Activated CD4-positive, CD25-positive, alpha-beta regulatory T cell treated with anti-CD3 and anti-CD28 coated beads, Interleukin-2, amount 50 U/mL, for 24 hours (primary cell): ENCODE data around the gene PRDX5.
"Not testable (repeated sequence)": the region's sequence is repeated elsewhere in the genome, so short reads cannot be mapped to it uniquely, and the experiment has no call there.

Experiments
- ATAC-seq, 2 donors: fragments of 150-1000 bp; cut with Tn5 transposase; one replicate each; pipeline ENCODE4 v1.10.0; 2021; ENCODE audit warnings: mild to moderate bottlenecking in 1 of 2, moderate library complexity in 1 of 2

Gene PRDX5

DNA sequence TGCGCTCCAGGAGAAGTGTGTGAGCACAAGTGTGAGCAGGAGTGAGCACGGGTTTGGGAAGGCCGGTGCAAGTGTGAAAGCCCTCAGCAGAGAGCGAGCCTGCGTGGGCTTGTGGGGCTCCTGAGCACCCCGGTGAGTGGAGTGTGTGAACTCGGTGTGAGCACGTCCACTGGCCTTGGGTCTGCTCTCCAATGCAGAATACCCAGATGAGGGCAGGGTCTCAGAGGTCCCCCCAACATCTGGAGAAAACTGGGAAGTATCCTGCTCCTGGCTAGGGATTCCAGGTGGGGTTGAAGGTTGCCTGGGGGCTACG lies 11.4 kb upstream of the PRDX5 start:
- no peak for ATAC-seq

DNA sequence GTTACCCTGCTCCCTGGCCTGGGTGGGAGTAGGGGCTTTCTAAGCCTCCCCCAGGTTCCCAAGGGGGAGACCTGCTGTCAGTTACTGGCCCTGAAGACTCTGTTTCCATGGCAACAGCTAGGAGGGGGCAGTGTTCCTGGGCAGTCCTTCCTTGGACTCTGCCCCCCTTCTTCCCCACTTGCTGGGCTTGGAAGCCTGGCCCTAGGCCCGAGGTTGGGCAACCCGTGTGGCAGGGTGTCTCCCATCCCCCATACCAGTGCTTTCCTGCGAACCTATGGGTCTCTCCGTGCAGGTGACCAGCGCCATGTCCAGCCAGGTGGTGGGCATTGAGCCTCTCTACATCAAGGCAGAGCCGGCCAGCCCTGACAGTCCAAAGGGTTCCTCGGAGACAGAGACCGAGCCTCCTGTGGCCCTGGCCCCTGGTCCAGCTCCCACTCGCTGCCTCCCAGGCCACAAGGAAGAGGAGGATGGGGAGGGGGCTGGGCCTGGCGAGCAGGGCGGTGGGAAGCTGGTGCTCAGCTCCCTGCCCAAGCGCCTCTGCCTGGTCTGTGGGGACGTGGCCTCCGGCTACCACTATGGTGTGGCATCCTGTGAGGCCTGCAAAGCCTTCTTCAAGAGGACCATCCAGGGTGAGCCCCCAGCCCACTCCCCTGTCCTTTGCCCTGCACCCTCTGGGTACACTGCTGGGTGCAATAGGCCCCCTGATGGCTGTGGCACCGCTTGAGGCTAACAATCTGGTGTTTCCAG lies 10.9 kb upstream of the PRDX5 start:
- ATAC-seq, result no peak

DNA sequence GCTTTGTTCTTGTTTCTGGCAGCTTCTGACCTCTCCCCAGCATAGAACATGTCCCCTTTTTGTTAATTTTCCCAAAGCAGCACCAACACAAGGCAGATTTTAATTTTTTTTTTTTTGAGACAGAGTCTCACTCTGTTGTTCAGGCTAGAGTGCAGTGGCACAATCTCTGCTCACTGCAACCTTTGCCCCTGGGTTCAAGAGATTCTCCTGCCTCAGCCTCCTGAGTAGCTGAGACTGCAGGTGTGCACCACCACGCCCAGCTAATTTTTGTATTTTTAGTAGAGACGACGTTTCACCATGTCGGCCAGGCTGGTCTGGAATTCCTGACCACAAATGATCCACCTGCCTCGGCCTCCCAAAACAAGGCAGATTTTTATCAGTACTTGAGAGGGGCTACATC lies 10.1 kb upstream of the PRDX5 start:
- not testable (repeated sequence) for ATAC-seq

DNA sequence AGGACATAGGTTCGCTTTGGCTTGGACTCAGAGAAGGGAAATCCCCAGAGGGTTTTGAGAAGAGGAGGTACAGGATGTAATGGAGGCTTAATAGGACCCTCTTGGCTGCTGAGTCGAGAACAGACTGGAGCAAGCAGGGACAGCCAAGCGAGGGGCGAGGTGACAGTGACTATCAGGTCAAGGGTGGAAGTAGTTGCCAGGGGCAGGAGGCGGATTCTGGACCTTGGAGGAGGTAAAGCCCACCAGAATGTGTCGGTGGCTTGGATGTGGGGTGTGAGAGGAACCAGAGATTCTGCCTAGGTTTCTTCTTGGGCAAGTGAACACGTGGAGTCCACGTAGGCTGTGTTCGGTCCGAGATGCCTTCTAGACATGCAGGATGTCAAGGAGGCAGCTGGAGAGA lies 5.0 kb upstream of the PRDX5 start:
- no peak for ATAC-seq

DNA sequence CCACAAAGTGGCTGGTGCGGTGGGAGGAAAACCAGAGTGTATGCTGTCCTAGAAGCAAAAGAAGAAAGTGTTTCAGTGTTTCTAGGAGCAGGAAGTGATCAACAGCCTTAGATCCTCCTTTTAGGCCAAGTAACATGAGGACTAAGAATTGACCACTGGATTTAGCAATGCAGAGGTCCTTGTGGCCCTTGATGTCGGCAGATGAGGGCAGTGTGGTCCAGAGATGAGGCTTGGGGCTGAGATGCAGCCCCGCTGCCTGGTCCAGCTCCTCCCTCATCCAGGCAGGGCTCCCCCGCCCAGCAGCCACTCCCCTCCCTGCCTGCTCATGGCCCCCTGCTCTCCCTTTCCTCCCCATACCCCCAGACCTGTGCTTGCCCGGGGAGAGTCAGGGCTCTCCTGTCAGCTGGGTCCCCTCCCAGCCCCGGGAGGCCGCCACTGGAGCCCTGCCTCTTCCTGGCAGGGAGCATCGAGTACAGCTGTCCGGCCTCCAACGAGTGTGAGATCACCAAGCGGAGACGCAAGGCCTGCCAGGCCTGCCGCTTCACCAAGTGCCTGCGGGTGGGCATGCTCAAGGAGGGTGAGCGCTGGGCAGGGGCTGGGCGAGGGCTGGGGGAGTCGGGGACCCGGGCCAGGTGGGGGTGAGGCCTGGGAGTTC lies 4.3 kb upstream of the PRDX5 start:
- no peak for ATAC-seq

DNA sequence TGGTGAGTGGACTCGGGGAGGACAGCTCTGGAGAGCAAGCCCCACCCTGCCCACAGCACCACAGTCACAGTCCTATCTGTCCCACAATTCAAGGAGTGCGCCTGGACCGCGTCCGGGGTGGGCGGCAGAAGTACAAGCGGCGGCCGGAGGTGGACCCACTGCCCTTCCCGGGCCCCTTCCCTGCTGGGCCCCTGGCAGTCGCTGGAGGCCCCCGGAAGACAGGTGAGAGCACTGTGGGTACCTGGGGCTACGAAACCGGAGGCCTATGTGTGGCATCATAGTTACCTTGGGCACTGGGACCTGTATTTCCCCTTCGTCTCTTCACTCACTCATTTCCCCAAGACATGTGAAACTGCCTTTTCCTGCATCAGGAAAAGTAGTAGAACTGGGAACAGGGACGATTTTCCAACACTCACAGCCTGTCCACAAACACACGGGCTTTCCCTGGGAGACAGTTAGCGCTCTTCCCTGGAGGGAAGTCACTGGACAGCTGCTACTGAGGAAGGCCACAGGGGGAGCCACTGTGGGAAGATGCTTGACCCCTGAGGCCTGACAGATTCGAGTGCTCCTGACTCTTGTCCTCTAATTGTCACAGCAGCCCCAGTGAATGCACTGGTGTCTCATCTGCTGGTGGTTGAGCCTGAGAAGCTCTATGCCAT lies 3.6 kb upstream of the PRDX5 start:
- no peak for ATAC-seq

DNA sequence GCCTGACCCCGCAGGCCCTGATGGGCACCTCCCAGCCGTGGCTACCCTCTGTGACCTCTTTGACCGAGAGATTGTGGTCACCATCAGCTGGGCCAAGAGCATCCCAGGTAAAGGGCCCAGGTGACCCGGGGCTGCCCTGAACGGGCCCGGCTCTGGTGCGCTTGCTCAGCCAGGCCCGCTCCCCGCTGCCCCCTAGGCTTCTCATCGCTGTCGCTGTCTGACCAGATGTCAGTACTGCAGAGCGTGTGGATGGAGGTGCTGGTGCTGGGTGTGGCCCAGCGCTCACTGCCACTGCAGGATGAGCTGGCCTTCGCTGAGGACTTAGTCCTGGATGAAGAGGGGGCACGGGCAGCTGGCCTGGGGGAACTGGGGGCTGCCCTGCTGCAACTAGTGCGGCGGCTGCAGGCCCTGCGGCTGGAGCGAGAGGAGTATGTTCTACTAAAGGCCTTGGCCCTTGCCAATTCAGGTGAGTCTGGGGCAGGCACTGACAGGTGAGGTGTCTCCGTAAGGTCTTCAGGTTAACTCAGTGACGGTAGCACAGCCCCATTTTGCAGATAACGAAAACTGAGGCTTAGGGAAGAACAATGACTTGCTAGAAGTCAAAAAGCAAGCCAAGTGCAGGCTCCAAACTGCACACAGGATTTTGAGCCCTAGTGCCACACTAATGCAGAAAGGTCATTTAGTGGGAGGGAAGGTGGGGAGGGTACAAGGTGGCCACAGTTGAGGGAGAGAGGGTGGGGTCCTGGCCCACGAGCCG lies 2.9 kb upstream of the PRDX5 start:
- no peak for ATAC-seq

DNA sequence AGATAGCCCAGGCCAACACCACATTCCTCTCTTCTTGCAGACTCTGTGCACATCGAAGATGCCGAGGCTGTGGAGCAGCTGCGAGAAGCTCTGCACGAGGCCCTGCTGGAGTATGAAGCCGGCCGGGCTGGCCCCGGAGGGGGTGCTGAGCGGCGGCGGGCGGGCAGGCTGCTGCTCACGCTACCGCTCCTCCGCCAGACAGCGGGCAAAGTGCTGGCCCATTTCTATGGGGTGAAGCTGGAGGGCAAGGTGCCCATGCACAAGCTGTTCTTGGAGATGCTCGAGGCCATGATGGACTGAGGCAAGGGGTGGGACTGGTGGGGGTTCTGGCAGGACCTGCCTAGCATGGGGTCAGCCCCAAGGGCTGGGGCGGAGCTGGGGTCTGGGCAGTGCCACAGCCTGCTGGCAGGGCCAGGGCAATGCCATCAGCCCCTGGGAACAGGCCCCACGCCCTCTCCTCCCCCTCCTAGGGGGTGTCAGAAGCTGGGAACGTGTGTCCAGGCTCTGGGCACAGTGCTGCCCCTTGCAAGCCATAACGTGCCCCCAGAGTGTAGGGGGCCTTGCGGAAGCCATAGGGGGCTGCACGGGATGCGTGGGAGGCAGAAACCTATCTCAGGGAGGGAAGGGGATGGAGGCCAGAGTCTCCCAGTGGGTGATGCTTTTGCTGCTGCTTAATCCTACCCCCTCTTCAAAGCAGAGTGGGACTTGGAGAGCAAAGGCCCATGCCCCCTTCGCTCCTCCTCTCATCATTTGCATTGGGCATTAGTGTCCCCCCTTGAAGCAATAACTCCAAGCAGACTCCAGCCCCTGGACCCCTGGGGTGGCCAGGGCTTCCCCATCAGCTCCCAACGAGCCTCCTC lies 2.0 kb upstream of the PRDX5 start:
- ATAC-seq, result not testable (repeated sequence)

DNA sequence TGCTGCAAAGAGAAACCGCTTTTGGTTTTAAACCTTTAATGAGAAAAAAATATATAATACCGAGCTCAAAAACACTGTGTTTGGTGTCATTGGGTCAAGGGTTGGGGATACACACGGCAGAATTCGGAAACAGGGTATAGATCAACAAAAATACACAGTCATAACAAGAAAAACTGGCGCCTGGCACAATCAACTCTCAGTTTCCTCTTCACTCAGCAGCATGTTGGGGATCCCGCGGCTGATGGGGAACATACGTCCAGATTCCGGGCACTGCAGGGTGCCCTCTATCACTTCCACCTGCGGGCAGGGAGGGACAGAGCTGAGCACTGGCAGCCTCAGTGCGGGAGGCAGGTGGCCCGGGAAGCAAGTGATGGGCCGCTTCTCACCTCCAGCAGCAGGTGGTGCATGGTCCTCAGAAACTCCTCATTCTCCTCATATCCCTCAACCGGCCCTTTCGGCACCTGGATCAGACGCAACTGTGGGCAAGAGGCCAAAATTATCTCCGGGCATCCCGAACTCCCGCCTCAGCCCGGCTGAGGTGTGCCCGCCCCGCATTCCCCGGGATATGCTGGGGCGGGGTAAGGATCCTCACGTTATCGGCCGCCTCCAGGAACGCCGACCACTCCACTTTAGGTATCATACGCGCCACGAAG lies 1.1 kb upstream of the PRDX5 start:
- no peak for ATAC-seq

DNA sequence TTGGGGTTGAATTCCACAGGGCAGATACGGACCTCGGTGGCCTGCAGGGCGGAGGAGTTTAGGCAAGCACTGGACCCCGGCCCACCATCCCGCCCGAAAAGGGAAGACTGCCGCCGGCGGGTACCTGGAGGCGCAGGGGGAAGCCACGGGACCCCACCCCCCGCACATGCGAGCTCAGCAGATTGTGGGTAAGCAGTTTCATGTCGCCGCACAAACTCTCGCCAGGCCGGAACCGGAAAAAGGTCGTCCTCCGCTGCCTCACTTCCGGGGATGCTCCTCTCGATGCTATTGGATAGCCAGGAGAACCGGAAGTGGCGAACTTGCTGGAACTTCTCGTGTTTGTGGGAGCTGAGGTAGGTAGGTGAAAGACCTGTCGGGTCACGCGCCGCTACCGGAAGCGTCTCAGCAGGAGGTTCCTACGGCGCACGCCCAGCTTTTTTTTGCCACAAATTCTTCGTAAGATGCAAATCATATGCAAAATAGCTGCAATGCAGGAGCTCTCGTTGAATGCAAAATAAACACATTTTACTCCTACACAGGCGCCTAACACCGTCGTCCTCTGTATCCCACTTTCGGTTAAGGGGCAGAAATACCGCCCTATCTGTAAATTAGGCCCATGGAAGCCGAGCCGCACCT lies 478 bp upstream of the PRDX5 start, which contains the start of gene TRMT112:
TRMT112 (minus strand) TSS at position 235 of the 636 bp plus-strand sequence; CDS start at position 202, 33 bp downstream.
- peak; percentile 82 to 84 for ATAC-seq

DNA sequence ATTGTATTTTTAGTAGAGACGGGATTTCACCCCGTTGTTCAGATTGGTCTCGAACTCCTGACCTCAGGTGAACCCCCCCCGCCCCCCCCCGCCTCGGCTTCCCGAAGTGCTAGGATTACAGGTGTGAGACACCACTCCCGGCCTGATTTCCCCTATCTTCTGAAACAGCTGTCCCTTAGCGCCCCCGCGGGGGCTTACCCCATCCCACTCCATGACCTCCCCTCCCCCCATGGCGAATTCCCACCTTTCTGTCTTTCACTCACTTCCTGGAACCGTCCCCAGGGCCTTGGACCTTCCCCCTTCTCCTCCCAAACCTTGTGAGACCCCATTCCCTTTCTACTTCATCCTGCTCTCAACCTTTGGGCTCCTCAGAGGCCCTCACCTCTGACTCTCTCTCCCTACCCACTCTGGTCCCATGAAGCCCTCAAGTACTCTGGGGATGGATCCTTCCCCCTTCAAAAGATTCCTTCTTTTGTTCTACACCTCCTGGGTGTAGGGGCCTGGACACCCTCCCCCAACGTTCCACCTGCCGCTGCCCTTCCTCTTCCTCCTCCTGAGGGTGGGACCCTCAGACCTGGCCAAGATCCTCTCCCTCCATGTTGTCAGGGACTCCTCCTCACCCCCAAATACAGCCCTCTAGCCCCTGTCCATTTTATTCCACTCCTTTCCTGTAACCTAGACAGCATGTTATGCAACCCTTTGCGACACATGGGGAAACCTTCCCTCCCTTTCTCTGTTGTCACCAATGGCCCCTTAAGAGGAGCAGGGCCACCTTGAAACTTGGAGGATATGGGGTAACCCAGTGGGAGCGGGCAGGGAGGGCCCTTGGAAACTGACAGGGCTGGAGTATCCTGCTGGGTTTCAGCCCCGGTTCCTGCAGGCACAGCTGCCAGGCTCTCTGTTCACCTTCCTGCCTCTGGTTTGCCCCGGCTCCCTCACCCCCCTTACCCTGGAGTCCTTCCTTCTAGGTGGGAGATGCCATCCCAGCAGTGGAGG lies 1.1 kb downstream of the PRDX5 start:
- ATAC-seq, result no peak

DNA sequence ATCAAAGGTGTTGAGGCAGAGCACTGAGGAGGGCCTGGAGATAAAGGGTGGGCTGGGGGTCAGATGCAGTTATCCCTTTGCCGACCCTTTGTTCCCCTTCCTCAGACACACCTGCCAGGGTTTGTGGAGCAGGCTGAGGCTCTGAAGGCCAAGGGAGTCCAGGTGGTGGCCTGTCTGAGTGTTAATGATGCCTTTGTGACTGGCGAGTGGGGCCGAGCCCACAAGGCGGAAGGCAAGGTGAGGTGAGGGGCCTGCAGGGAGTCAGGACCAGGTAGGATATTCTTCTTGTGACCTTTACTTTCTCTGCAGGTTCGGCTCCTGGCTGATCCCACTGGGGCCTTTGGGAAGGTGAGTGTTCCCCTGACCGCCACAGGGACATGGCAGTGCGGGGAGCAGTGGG lies 2.6 kb downstream of the PRDX5 start:
- no peak for ATAC-seq

DNA sequence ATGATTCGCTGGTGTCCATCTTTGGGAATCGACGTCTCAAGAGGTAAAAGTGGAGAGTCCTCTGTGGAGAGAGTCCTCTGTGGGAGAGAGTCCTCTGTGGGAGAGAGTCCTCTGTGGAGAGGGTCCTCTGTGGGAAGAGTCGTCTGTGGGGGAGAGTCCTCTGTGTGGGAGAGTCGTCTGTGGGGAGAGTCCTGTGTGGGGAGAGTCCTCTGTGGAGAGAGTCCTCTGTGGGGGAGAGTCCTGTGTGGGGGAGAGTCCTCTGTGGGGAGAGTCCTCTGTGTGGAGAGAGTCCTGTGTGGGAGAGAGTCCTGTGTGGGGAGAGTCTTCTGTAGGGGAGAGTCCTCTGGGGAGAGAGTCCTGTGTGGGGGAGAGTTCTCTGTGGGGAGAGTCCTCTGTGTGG lies 3.1 kb downstream of the PRDX5 start:
- no peak for ATAC-seq

DNA sequence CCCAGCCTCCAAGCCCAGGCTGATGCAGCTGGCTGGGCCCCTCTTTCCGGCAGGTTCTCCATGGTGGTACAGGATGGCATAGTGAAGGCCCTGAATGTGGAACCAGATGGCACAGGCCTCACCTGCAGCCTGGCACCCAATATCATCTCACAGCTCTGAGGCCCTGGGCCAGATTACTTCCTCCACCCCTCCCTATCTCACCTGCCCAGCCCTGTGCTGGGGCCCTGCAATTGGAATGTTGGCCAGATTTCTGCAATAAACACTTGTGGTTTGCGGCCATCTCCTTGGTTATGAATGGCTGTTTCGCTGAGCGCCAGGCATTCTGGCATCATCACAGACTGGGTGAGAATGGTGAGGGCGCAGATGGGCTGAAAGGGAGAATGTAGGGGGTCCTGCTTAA lies 3.6 kb downstream of the PRDX5 start:
- ATAC-seq, result no peak

DNA sequence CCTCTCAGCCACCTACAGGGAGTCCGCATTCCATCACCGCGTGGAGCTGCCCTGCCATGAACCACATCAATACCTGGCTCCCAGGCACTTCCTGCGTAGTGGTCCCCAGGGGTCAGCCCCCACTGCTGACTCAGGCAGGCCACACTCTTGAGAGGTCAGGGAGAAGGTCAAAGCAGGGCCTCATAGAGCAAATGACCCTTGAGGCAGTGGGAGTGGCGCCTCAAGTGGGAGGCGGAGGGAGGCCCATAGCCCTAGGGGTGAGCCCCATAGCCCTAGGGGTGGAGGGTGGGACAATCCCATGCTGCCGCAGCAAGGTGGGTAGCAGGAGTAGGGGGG lies 5.0 kb downstream of the PRDX5 start:
- ATAC-seq, result no peak

DNA sequence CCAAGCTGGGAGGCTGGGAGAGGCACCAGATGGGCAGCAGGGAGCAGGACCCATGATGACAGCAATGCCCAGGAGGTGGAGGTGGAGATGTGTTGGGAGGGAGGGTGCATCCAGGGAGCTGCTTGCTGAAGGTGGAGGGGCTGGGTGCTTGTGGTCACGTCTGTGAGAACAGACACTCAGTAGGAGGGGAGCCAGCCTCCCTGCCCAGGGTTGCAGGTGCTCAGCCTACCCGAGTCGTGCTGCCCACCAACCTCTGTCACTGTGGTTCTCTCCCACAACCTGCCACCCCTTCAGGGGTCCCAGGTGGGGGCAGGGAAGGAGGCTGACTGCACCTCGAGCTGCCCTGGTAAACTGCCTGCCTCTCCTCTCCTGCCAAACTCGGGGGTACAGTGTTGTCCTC lies 5.5 kb downstream of the PRDX5 start:
- no peak for ATAC-seq

DNA sequence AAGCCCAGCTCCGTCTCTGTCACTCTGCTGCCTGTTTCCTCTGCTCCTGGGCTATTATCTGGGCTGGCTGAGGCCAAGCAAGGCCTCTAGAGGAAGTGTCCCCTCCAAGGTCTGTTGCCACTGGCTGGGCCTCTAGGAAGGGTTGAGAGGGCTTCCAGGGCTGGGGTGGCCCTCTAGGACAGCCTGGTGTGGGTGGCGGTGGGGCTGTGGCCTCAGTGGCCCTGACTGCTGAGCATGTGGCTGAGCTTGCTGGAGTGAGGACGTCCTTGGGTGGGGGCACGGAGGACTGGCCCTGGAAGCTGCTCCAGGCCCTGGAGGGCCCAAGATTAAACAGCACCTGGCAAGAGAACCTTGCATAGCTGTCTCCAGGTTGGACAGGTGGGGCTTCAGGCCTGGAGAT lies 6.1 kb downstream of the PRDX5 start:
- ATAC-seq, result not testable (repeated sequence)

DNA sequence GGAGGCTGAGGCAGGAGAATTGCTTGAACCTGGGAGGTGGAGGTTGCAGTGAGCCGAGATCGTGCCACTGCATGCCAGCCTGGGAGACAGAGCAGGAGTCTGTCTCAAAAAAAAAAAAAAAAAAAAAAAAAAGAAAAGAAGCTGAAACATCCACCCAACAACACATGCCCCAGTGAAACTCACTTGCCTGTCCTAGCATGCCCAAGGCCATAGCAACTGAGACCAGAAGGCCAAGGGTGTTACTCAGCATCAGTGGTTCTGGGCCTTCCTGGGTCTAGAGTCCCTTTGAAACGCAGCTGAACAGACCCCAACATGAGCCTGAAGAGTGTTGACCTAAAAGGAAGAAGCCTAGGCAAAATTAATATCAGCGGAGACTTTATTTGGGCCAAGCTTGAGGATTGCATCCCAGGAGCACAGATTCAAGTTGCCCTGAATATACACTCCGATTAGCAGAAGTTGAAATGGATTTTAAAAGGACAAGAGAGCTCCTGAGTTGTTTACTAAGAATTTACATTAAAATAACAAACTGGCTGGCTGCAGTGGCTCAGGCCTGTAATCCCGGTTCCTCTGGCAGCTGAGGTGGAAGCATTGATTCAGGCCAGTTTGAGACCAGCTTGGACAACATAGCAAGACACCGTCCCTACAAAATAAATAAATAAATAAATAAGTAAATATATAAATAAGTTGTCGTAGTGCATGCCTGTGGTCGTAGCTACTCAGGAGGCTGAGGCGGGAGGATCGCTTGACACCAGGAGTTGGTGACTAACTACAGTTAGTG lies 7.0 kb downstream of the PRDX5 start:
- no peak for ATAC-seq

DNA sequence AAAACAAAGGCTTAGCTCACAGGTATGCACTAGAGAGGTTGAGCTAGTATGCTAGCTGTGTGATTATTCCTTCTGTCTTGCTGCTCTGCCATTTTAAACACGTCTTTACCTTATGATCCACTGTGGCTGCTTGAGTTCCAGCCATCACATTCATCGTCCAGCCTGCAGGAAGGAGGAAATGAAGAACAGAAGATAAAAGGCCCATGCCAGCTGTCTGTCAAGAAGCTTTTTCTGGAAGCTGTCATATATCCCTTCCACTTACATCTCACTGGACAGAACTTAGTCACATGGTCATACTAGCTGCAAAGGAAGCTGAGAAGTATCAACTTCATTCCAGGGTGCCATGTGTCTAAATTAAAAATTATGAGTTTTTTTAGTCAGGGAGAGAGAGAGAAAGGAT lies 9.5 kb downstream of the PRDX5 start:
- ATAC-seq, result no peak
